ENCODE measurements around the gene SLC39A11.

SLC39A11 gene

DNA sequence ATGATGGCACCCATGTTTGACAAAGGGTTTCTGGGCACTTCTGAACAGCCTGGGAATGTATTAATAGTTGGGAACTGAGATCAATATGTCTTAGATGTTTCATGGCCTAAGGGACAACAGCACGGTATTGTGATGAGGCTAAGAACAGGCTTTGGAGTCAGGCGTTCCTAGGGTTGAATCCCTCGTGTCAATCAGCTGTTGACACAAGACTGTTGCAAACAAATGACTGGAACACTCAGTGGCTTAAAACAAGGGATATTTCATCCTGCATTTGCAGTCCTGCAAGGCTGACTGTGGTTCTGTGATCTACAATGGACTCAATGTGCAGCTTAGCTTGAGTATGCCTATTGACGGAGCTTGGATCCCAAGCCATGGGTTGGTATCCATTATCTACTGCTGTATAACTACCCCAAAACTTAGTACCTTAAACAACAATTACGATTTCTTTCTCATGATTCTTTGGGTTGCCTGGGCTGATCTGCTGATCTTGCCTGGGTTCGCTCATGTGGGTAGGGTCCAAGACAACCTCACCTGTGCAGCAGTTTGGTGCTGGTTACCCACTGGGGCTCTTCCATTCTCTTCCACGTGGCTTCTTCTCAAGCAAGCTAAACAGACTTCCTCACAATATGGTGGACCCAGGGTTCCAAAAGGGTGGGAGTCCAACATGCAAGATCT lies 472.4 kb downstream of the SLC39A11 start:
- Histone ChIP-seq H3K4me1 (ENCODE audit: low read depth, poor library complexity, severe bottlenecking) (no peaks in the 10 kb centered on the region), H3K27ac (no peak overlapping the region)
- TF ChIP-seq CTCF (conservative IDR thresholded peaks at IDR 0.05; ENCODE audit: low read depth, low read length), result no peak

DNA sequence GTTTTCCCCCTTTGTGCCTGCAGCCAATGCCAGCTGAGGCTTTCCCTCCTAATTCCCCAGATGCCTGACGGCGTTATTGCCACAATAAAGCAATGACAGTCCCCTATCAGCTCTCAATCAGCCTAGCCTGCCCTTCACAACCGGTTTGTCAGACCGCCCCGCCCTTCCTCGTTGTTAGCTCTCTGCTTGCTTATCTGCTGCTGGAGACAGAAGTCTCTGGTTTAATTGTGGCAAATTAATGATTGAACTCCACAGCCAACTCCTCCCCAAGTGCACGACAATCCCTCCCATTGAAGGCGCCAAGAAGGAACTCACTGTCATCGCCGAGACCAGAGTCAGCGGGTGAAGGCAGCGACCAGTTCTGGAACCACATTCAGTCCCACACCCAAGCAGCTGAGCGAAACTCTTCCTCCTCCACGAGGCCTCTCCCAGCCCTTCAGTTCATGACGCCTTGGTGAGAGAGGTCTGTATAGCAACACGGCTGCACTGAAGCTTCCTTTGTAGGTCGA lies 474.4 kb downstream of the SLC39A11 start:
- H3K4me3 ChIP-seq (IDR thresholded peaks at IDR 0.05; ENCODE audit: insufficient read depth, low read depth, low read length), result no peak overlapping the region

More for the DNA sequence above, 472.4 kb downstream of the SLC39A11 start:
- H3K27me3 ChIP-seq (ENCODE audit: insufficient read depth, low read depth), result no peaks in the 10 kb centered on the region
- H3K4me3 ChIP-seq (IDR thresholded peaks at IDR 0.05; ENCODE audit: insufficient read depth, low read depth, low read length), result no peak overlapping the region
- H2AFZ ChIP-seq (ENCODE audit: low read depth), result no peak overlapping the region
- H3K9ac ChIP-seq, result no peak overlapping the region
- H3K36me3 ChIP-seq (ENCODE audit: insufficient read depth), result no peaks in the 10 kb centered on the region
- no peaks in the 10 kb centered on the region for H3K79me2 ChIP-seq (ENCODE audit: insufficient read depth, low read depth)
- no peaks in the 10 kb centered on the region for H4K20me1 ChIP-seq (ENCODE audit: insufficient read depth)
- H3K4me2 ChIP-seq, result no peak overlapping the region

GRCh38 chr17:72617557-72617956 lies 474.9 kb downstream of the SLC39A11 start:
- Histone ChIP-seq H3K4me2 (no peak overlapping the region), H3K9ac (no peak overlapping the region), H3K27me3 (ENCODE audit: insufficient read depth, low read depth) (no peaks in the 10 kb centered on the region), H2AFZ (ENCODE audit: low read depth) (no peak overlapping the region), H3K79me2 (ENCODE audit: insufficient read depth, low read depth) (no peaks in the 10 kb centered on the region), H3K27ac (no peak overlapping the region), H3K36me3 (ENCODE audit: insufficient read depth) (no peaks in the 10 kb centered on the region), H4K20me1 (ENCODE audit: insufficient read depth) (no peaks in the 10 kb centered on the region), H3K4me3 (IDR thresholded peaks at IDR 0.05; ENCODE audit: insufficient read depth, low read depth, low read length) (no peak overlapping the region), H3K4me1 (ENCODE audit: low read depth, poor library complexity, severe bottlenecking) (no peaks in the 10 kb centered on the region)
- TF ChIP-seq CTCF (conservative IDR thresholded peaks at IDR 0.05; ENCODE audit: low read depth, low read length), result no peak

More for the DNA sequence above, 474.4 kb downstream of the SLC39A11 start:
- Histone ChIP-seq H3K79me2 (ENCODE audit: insufficient read depth, low read depth) (no peaks in the 10 kb centered on the region), H3K27me3 (ENCODE audit: insufficient read depth, low read depth) (no peaks in the 10 kb centered on the region), H2AFZ (ENCODE audit: low read depth) (no peak overlapping the region), H3K4me1 (ENCODE audit: low read depth, poor library complexity, severe bottlenecking) (no peaks in the 10 kb centered on the region), H3K4me2 (no peak overlapping the region), H4K20me1 (ENCODE audit: insufficient read depth) (no peaks in the 10 kb centered on the region), H3K36me3 (ENCODE audit: insufficient read depth) (no peaks in the 10 kb centered on the region), H3K9ac (no peak overlapping the region), H3K27ac (no peak overlapping the region)
- no peak for TF ChIP-seq CTCF (conservative IDR thresholded peaks at IDR 0.05; ENCODE audit: low read depth, low read length)

GRCh38 chr17:72616447-72616846 lies 476.0 kb downstream of the SLC39A11 start:
- no peak for TF ChIP-seq CTCF (conservative IDR thresholded peaks at IDR 0.05; ENCODE audit: low read depth, low read length)
- no peak overlapping the region for H3K27ac ChIP-seq

More at GRCh38 chr17:72616447-72616846, 476.0 kb downstream of the SLC39A11 start:
- Histone ChIP-seq H3K27me3 (ENCODE audit: insufficient read depth, low read depth) (no peaks in the 10 kb centered on the region), H3K9ac (no peak overlapping the region), H2AFZ (ENCODE audit: low read depth) (no peak overlapping the region), H3K36me3 (ENCODE audit: insufficient read depth) (no peaks in the 10 kb centered on the region), H4K20me1 (ENCODE audit: insufficient read depth) (no peaks in the 10 kb centered on the region), H3K79me2 (ENCODE audit: insufficient read depth, low read depth) (no peaks in the 10 kb centered on the region), H3K4me2 (no peak overlapping the region), H3K4me1 (ENCODE audit: low read depth, poor library complexity, severe bottlenecking) (no peaks in the 10 kb centered on the region), H3K4me3 (IDR thresholded peaks at IDR 0.05; ENCODE audit: insufficient read depth, low read depth, low read length) (no peak overlapping the region)
